Breast epithelium (tissue), 3 donors: ENCODE results near the gene FOXI1.

Experiments used
- CTCF ChIP-seq, 3 donors: fragments of 450-650 bp; IDR thresholded peaks; one replicate each; pipeline ENCODE4 v1.5.1; 2016 to 2017; ENCODE audit warnings: antibody characterized with exemption in 3 of 3, mild to moderate bottlenecking in 3 of 3, moderate library complexity in 3 of 3
- POLR2A ChIP-seq: fragments of 450-650 bp; IDR thresholded peaks from one replicate; pipeline ENCODE4 v1.6.1; 2016; ENCODE audit warnings: antibody characterized with exemption, mild to moderate bottlenecking, moderate library complexity
- POLR2AphosphoS5 ChIP-seq, 3 donors: sonication (generic); formaldehyde crosslinking; IDR thresholded peaks; one replicate each; pipeline ENCODE4 v1.6.1; 2017; ENCODE audit warnings: antibody characterized with exemption in 3 of 3

DNA sequence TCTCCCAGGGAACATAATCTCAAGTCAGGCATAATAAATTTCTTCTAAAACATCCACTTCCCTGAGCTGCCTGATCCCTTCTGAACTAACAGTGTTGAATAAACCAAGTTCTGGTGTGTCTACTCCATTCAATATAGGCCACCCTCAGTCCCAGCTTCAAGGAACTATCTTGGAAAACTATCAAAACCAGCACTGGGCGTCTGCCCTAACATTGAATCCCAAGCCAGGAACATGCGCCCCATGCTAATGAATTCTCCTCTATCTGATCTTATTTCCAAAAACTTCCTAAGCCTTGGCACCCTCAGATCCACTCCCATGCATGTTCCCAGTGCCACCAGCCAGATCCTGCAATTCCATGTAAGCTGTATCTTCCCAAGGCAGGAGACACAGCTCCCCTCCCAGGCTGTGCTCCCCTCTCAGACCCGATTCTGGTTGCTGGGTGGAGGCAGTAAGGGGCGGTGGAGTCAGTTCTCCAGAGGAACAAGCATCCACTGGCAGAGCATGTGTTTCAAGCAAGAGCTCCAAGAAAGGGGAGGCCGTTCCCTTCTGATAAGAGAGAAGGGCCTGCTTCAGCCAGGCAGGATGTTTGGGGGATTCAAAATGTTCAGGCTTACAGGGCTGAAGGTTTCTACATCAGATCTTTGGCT is 13.1 kb upstream of the FOXI1 start:
- TF ChIP-seq POLR2A = no peak
- TF ChIP-seq CTCF (IDR thresholded peaks at IDR 0.05) = no peak
- no peak for TF ChIP-seq POLR2AphosphoS5 (IDR thresholded peaks at IDR 0.05)
